H1 (cell line): Measurements from ENCODE around the gene ZNF37A. TPM values are rescaled to one million over a fixed set of nuclear protein-coding genes. Genes with fewer than 3 reads are reported as not detected.
"Not testable (repeated sequence)": the region's sequence is repeated elsewhere in the genome, so short reads cannot be mapped to it uniquely, and the experiment has no call there.

Experiments
- CTCF ChIA-PET: fragments of 300-600 bp; sonication (Branson Sonifier 250); formaldehyde crosslinking; loops from one replicate; lab custom pipeline; 2021; ENCODE audit not compliant: partially characterized antibody; lab: Charles Lee
- POLR2A ChIA-PET: fragments of 300-600 bp; sonication (Branson Sonifier 250); formaldehyde crosslinking; loops from one replicate; lab custom pipeline; 2021; ENCODE audit warnings: inconsistent platforms; ENCODE audit not compliant: partially characterized antibody; lab: Charles Lee
- DNase-seq, 2 experiments: peaks; one replicate each; pipeline versions ENCODE4 v3.0.0 to v3.0.0-alpha.2; 2010 to 2022; ENCODE audit warnings: low spot score in 2 of 2, low read depth in 1 of 2, mixed read lengths in 1 of 2
- FAIRE-seq: peaks from 2 replicates; lab custom pipeline; 2011; peaks lifted over from hg19 to GRCh38; lab: Jason Lieb, UNC
- H2AFZ ChIP-seq: 2 replicates; pipeline ENCODE4 v1.8.1; 2012; ENCODE audit warnings: low read length, inconsistent platforms
- H2AK5ac ChIP-seq: 2 replicates; pipeline ENCODE4 v1.6.1; 2013; ENCODE audit warnings: low read depth, low read length
- H2BK120ac ChIP-seq: replicated peaks from 2 replicates; pipeline ENCODE3; 2013; ENCODE audit warnings: low read depth, low read length, inconsistent platforms
- H2BK12ac ChIP-seq: 2 replicates; pipeline ENCODE4 v1.6.1; 2013; ENCODE audit warnings: low read depth, low read length
- H2BK15ac ChIP-seq: 2 replicates; pipeline ENCODE4 v1.6.1; 2013; ENCODE audit warnings: low read length
- H2BK20ac ChIP-seq: 2 replicates; pipeline ENCODE4 v1.6.1; 2013; ENCODE audit warnings: low read length
- H2BK5ac ChIP-seq: 2 replicates; pipeline ENCODE4 v1.6.1; 2013; ENCODE audit warnings: low read depth, low read length
- H3K14ac ChIP-seq: 2 replicates; pipeline ENCODE4 v1.6.1; 2013; ENCODE audit warnings: inconsistent platforms; ENCODE audit not compliant: insufficient read length
- H3K18ac ChIP-seq: 2 replicates; pipeline ENCODE4 v1.6.1; 2013; ENCODE audit warnings: low read length; ENCODE audit errors: extremely low read depth
- H3K23ac ChIP-seq: 2 replicates; pipeline ENCODE4 v1.6.1; 2013; ENCODE audit warnings: inconsistent platforms; ENCODE audit not compliant: insufficient read length
- H3K23me2 ChIP-seq: 2 replicates; pipeline ENCODE4 v1.6.1; 2013; ENCODE audit warnings: low read depth, low read length
- H3K27ac ChIP-seq: 2 replicates; pipeline ENCODE4 v1.6.1; 2011; ENCODE audit warnings: low read depth, low read length, inconsistent platforms
- H3K27me3 ChIP-seq, 4 experiments: replicated peaks in 1 of 4; 1 replicate in 1 of 4; 2 replicates in 3 of 4; pipeline versions ENCODE4 v1.6.1 to v1.8.1; 2011 to 2013; ENCODE audit warnings: low read length in 3 of 4, mild to moderate bottlenecking in 3 of 4, inconsistent platforms in 2 of 4, mixed read lengths in 2 of 4, moderate library complexity in 1 of 4; ENCODE audit not compliant: control insufficient read depth in 3 of 4, insufficient read depth in 3 of 4; ENCODE audit errors: extremely low read depth in 1 of 4
- H3K36me3 ChIP-seq, 4 experiments: 2 replicates each; pipeline versions ENCODE4 v1.6.1 to v1.8.1; 2011 to 2013; ENCODE audit warnings: mild to moderate bottlenecking in 4 of 4, low read length in 3 of 4, moderate library complexity in 2 of 4, control low read depth in 1 of 4, inconsistent platforms in 1 of 4; ENCODE audit not compliant: insufficient read depth in 4 of 4, control insufficient read depth in 2 of 4
- H3K4ac ChIP-seq: replicated peaks from 2 replicates; pipeline ENCODE3; 2013; ENCODE audit warnings: low read length, low read depth, mixed read lengths, inconsistent platforms; ENCODE audit not compliant: insufficient read length
- H3K4me1 ChIP-seq, 4 experiments: replicated peaks in 1 of 4; 1 replicate in 1 of 4; 2 replicates in 3 of 4; pipeline versions ENCODE4 v1.6.1 to v1.8.1; 2011 to 2013; ENCODE audit warnings: low read length in 3 of 4, inconsistent platforms in 2 of 4, mixed read lengths in 1 of 4; ENCODE audit not compliant: insufficient read depth in 4 of 4, control insufficient read depth in 3 of 4
- H3K4me2 ChIP-seq, 2 experiments: 2 replicates each; pipeline versions ENCODE4 v1.6.1 to v1.8.1; 2011 to 2013; ENCODE audit warnings: low read depth in 2 of 2, low read length in 2 of 2, control low read depth in 1 of 2, inconsistent platforms in 1 of 2, mild to moderate bottlenecking in 1 of 2; ENCODE audit not compliant: insufficient read depth in 1 of 2
- H3K4me3 ChIP-seq, 4 experiments: fragments of 200-600, 300-600 bp in 1 of 4; sonication (generic), shearing (Covaris generic), sonication (Bioruptor Twin) in 1 of 4; 2 replicates each; pipeline versions ENCODE4 v1.5.1 to v1.8.1; 2011 to 2016; ENCODE audit warnings: low read length in 4 of 4, low read depth in 3 of 4, control low read depth in 2 of 4, inconsistent platforms in 2 of 4, mild to moderate bottlenecking in 2 of 4, mixed read lengths in 1 of 4, moderate library complexity in 1 of 4; ENCODE audit not compliant: insufficient read depth in 2 of 4; ENCODE audit errors: extremely low read depth in 1 of 4
- H3K56ac ChIP-seq: replicated peaks from 2 replicates; pipeline ENCODE3; 2013; ENCODE audit warnings: low read depth, mild to moderate bottlenecking, mixed read lengths, low read length, inconsistent platforms; ENCODE audit not compliant: insufficient read length
- H3K79me1 ChIP-seq: 2 replicates; pipeline ENCODE4 v1.6.1; 2013; ENCODE audit warnings: low read depth, low read length, control low read depth
- H3K79me2 ChIP-seq, 2 experiments: 2 replicates each; pipeline versions ENCODE4 v1.6.1 to v1.8.1; 2012 to 2013; ENCODE audit warnings: low read length in 2 of 2, mild to moderate bottlenecking in 2 of 2, inconsistent platforms in 1 of 2; ENCODE audit not compliant: insufficient read depth in 2 of 2, control insufficient read depth in 1 of 2
- H3K9ac ChIP-seq, 4 experiments: replicated peaks in 1 of 4; 1 replicate in 1 of 4; 2 replicates in 3 of 4; pipeline versions ENCODE4 v1.6.1 to v1.8.1; 2011 to 2013; ENCODE audit warnings: low read depth in 3 of 4, low read length in 3 of 4, control low read depth in 2 of 4, mild to moderate bottlenecking in 2 of 4, moderate library complexity in 2 of 4, inconsistent platforms in 1 of 4; ENCODE audit errors: extremely low read depth in 1 of 4
- H3K9me3 ChIP-seq, 2 experiments: 2 replicates each; pipeline versions ENCODE4 v1.6.1 to v1.8.1; 2012 to 2013; ENCODE audit warnings: mild to moderate bottlenecking in 2 of 2, moderate library complexity in 2 of 2, control low read depth in 1 of 2, inconsistent platforms in 1 of 2, low read depth in 1 of 2, low read length in 1 of 2, mixed read lengths in 1 of 2; ENCODE audit not compliant: insufficient read depth in 2 of 2
- H4K20me1 ChIP-seq, 2 experiments: replicated peaks in 1 of 2; 2 replicates each; pipeline versions ENCODE3 to v1.8.1; 2011 to 2013; ENCODE audit warnings: inconsistent platforms in 2 of 2, low read length in 2 of 2, mild to moderate bottlenecking in 1 of 2; ENCODE audit not compliant: insufficient read depth in 2 of 2, control insufficient read depth in 1 of 2
- H4K5ac ChIP-seq: 2 replicates; pipeline ENCODE4 v1.6.1; 2013; ENCODE audit warnings: low read length, low read depth, mixed read lengths, inconsistent platforms; ENCODE audit not compliant: insufficient read length
- H4K8ac ChIP-seq: 2 replicates; pipeline ENCODE4 v1.8.0; 2013; ENCODE audit warnings: mild to moderate bottlenecking, moderate library complexity, low read length, inconsistent platforms; ENCODE audit not compliant: insufficient read depth; ENCODE audit errors: extremely low read depth
- H4K91ac ChIP-seq: replicated peaks from 2 replicates; pipeline ENCODE3; 2013; ENCODE audit warnings: low read length, mixed read lengths, inconsistent platforms; ENCODE audit not compliant: insufficient read length
- CBX8 ChIP-seq: fragments of 300-800, 300-1000 bp; sonication (generic); IDR thresholded peaks from 2 replicates; pipeline ENCODE4 v1.7.1; 2016; ENCODE audit warnings: low read depth, low read length, borderline replicate concordance
- GABPA ChIP-seq: IDR thresholded peaks from 2 replicates; pipeline ENCODE4 v1.6.1; 2011; ENCODE audit warnings: mild to moderate bottlenecking, low read length, moderate library complexity, borderline replicate concordance; ENCODE audit not compliant: insufficient read depth
- WGBS, 2 experiments: shearing (Covaris generic) in 1 of 2; methylation state at CpG; one replicate each; pipeline versions ENCODE4 v1.1.6 to v1.1.7; 2013 to 2015; ENCODE audit warnings: low lambda C conversion rate in 2 of 2, mixed read lengths in 2 of 2, inconsistent platforms in 1 of 2, low coverage in 1 of 2, missing lambda C conversion rate in 1 of 2; ENCODE audit not compliant: insufficient replicate concordance in 2 of 2, insufficient coverage in 1 of 2, insufficient read length in 1 of 2; ENCODE audit errors: extremely low coverage in 1 of 2, missing lambda C conversion rate in 1 of 2; 5-methylcytosine and 5-hydroxymethylcytosine counted together
- polyA plus RNA-seq, 7 experiments: library from polyadenylated mRNA; depleted of rRNA in 3 of 7; stranded (reverse) in 5 of 7; unstranded in 2 of 7; fragments of >200 nt in 5 of 7; fragments of 200-250 nt in 2 of 7; gene quantifications; 1 replicate in 5 of 7; 2 replicates in 1 of 7; 4 replicates in 1 of 7; pipeline versions ENCODE4 v1.2.1 to v1.2.3, GENCODE V29; 2011 to 2013; ENCODE audit warnings: missing spikeins in 2 of 7, mixed read lengths in 2 of 7
- total RNA-seq: library from RNA; stranded (reverse); fragmentation: NEBNext Ultra II Directional; extraction: Animal tissue kit (Norgen Biotek cat#: 25700); gene quantifications from 2 replicates; pipeline ENCODE4 v1.2.1, GENCODE V29; 2021

ZNF37A gene
- total and polyA plus RNA-seq, 2 of the 8 experiments (the other 6 are each of a cell fraction or from before 2014, with no cell fraction given): 0.97 to 12.7 TPM

- TF ChIP-seq GABPA: no peak
- TF ChIP-seq CBX8: no peak
Observed at GRCh38 chr10:38147686-38148085, 53.5 kb downstream of the ZNF37A start (continued).

- POLR2A ChIA-PET, H2BK20ac ChIP-seq, H3K27ac ChIP-seq, H3K18ac ChIP-seq, H2BK15ac ChIP-seq, H3K4me3 ChIP-seq, H3K4ac ChIP-seq, H3K4me2 ChIP-seq, H2BK12ac ChIP-seq, H3K36me3 ChIP-seq, H3K79me2 ChIP-seq, H4K20me1 ChIP-seq, H3K23ac ChIP-seq, DNase-seq, H3K14ac ChIP-seq, H3K4me1 ChIP-seq, H2BK5ac ChIP-seq, H3K9ac ChIP-seq, H2AFZ ChIP-seq, H3K23me2 ChIP-seq, H3K79me1 ChIP-seq, FAIRE-seq, H4K5ac ChIP-seq, H4K8ac ChIP-seq, H2AK5ac ChIP-seq, H3K27me3 ChIP-seq, H2BK120ac ChIP-seq, H4K91ac ChIP-seq, H3K56ac ChIP-seq: not testable (repeated sequence)
- peaks cover 63 to 80% of the 10 kb centered on the region in 2 experiments for H3K9me3 ChIP-seq
- CTCF ChIA-PET: interaction anchor here (1.2 kb wide), 1 partner anchor 13 kb away, joined by 3 read pairs; no protein-coding TSS in a partner anchor
- WGBS, 2 experiments: 78% methylated on average over 5 of the region's 5 CpGs; no CpG with 5 or more reads in 1 of the 2 experiments
Observed at GRCh38 chr10:38150891-38151463, 56.8 kb downstream of the ZNF37A start.
